ENCODE results near the gene GPR143. TPM values are rescaled to one million over a fixed set of nuclear protein-coding genes. Genes with fewer than 3 reads are reported as not detected.

GPR143 gene
- total and polyA plus RNA-seq, 2 of the 4 experiments (the other 2 are of a cell fraction): 0.07 TPM; not detected in 1

DNA sequence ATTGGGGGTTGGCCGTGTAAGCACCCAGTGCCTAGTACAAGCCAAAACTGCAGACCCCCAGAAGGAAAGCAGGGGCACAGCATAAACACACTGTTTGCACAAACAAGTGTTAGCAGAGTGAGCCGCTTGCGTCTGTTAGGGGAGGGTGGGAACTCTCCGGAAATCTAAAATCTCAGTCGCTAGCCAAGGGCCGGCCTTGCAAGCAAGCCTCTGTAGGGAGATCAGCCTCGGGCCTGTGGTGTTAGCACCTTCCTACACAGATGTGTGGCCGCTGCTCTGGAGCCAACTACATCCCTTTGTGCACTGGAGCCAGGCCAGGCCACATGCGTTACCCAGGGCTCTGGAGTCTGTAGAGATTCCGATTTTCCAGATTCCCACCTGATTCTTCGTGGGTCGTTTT, 67.1 kb downstream of the GPR143 start:
- Histone ChIP-seq H3K9me3 (ENCODE audit: control insufficient read depth, insufficient read depth, low read length) (peaks cover 3% of the 10 kb centered on the region; the same call in 1 of the 2 replicates), H3K9ac (ENCODE audit: low read depth, low read length) (no peak overlapping the region), H3K27ac (ENCODE audit: insufficient read depth, low read length) (no peak overlapping the region), H4K20me1 (ENCODE audit: insufficient read depth, low read length) (no peaks in the 10 kb centered on the region), H4K8ac (ENCODE audit: low read depth in 2 of 2, low read length in 2 of 2) (no peak overlapping the region), H4K91ac (ENCODE audit: insufficient read depth, low read depth, low read length) (no peak overlapping the region), H3K23ac (ENCODE audit: low read depth, low read length) (no peak overlapping the region), H3K27me3 (ENCODE audit: control insufficient read depth, insufficient read depth, low read length) (no peaks in the 10 kb centered on the region), H2BK5ac (ENCODE audit: low read depth, low read length, poor library complexity, severe bottlenecking) (no peak overlapping the region), H3K18ac (ENCODE audit: low read depth, low read length) (no peak overlapping the region), H2AK9ac (replicated peaks; ENCODE audit: low read depth, low read length, poor library complexity) (no peak overlapping the region), H3K9me1 (ENCODE audit: insufficient read depth, low read length) (no peaks in the 10 kb centered on the region), H3K79me1 (ENCODE audit: low read depth in 1 of 2, low read length in 2 of 2) (no peaks in the 10 kb centered on the region; a peak in 1 of 4 replicates), H2AK5ac (ENCODE audit: low read depth, low read length) (no peak overlapping the region), H2BK120ac (ENCODE audit: low read depth, low read length) (no peak overlapping the region), H2BK20ac (ENCODE audit: low read depth, low read length) (no peak overlapping the region), H3K4me2 (ENCODE audit: low read depth, low read length) (no peak overlapping the region), H3K56ac (ENCODE audit: extremely low read depth, insufficient read depth, low read length) (no peak overlapping the region), H4K5ac (ENCODE audit: low read depth, low read length) (no peak overlapping the region), H2BK15ac (ENCODE audit: low read depth, low read length) (no peak overlapping the region), H3K4me1 (ENCODE audit: control insufficient read depth, insufficient read depth, low read length) (no peaks in the 10 kb centered on the region), H3K4me3 (ENCODE audit: insufficient read depth, low read depth, low read length) (no peak overlapping the region), H2AFZ (replicated peaks; ENCODE audit: low read length, poor library complexity) (no peak overlapping the region), H3K4ac (ENCODE audit: low read depth, low read length) (no peak overlapping the region), H3K14ac (replicated peaks; ENCODE audit: low read depth, low read length) (no peak overlapping the region), H3K36me3 (ENCODE audit: control insufficient read depth, insufficient read depth, low read length) (peaks cover 38% of the 10 kb centered on the region)
- POLR2A ChIA-PET (ENCODE audit: unreplicated experiment): no interaction called here
- WGBS, 2 experiments (ENCODE audit: extremely low coverage in 2 of 2, insufficient read length in 1 of 2): 100% methylated on average over 1 of the region's 12 CpGs; no CpG with 5 or more reads in 1 of the 2 experiments
- no peak for TF ChIP-seq CHD1 (IDR thresholded peaks at IDR 0.05; ENCODE audit: low read depth, low read length)
- TF ChIP-seq, protein P1, sequence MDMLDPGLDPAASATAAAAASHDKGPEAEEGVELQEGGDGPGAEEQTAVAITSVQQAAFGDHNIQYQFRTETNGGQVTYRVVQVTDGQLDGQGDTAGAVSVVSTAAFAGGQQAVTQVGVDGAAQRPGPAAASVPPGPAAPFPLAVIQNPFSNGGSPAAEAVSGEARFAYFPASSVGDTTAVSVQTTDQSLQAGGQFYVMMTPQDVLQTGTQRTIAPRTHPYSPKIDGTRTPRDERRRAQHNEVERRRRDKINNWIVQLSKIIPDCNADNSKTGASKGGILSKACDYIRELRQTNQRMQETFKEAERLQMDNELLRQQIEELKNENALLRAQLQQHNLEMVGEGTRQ (IDR thresholded peaks at IDR 0.05; ENCODE audit: low read depth, low read length): no peak
- TF ChIP-seq FOS (IDR thresholded peaks at IDR 0.05; ENCODE audit: low read depth, low read length): no peak
- no peak for TF ChIP-seq MAFK (IDR thresholded peaks at IDR 0.05; ENCODE audit: low read depth, low read length)
- TF ChIP-seq MAZ (IDR thresholded peaks at IDR 0.05; ENCODE audit: borderline replicate concordance, low read depth, low read length): no peak
- TF ChIP-seq, protein P2, sequence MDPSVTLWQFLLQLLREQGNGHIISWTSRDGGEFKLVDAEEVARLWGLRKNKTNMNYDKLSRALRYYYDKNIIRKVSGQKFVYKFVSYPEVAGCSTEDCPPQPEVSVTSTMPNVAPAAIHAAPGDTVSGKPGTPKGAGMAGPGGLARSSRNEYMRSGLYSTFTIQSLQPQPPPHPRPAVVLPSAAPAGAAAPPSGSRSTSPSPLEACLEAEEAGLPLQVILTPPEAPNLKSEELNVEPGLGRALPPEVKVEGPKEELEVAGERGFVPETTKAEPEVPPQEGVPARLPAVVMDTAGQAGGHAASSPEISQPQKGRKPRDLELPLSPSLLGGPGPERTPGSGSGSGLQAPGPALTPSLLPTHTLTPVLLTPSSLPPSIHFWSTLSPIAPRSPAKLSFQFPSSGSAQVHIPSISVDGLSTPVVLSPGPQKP (IDR thresholded peaks at IDR 0.05; ENCODE audit: borderline replicate concordance, low read depth, low read length): no peak
- TF ChIP-seq SMC3 (IDR thresholded peaks at IDR 0.05; ENCODE audit: low read depth, low read length): no peak
- TF ChIP-seq RAD21 (IDR thresholded peaks at IDR 0.05; ENCODE audit: low read length): no peak
- TF ChIP-seq RFX5 (IDR thresholded peaks at IDR 0.05; ENCODE audit: low read depth, low read length): no peak
- no peak for TF ChIP-seq POLR2A (IDR thresholded peaks at IDR 0.05; ENCODE audit: low read depth, low read length)
- TF ChIP-seq CEBPB (IDR thresholded peaks at IDR 0.05; ENCODE audit: low read depth, low read length): no peak
- TF ChIP-seq, protein P3, sequence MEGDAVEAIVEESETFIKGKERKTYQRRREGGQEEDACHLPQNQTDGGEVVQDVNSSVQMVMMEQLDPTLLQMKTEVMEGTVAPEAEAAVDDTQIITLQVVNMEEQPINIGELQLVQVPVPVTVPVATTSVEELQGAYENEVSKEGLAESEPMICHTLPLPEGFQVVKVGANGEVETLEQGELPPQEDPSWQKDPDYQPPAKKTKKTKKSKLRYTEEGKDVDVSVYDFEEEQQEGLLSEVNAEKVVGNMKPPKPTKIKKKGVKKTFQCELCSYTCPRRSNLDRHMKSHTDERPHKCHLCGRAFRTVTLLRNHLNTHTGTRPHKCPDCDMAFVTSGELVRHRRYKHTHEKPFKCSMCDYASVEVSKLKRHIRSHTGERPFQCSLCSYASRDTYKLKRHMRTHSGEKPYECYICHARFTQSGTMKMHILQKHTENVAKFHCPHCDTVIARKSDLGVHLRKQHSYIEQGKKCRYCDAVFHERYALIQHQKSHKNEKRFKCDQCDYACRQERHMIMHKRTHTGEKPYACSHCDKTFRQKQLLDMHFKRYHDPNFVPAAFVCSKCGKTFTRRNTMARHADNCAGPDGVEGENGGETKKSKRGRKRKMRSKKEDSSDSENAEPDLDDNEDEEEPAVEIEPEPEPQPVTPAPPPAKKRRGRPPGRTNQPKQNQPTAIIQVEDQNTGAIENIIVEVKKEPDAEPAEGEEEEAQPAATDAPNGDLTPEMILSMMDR (conservative IDR thresholded peaks at IDR 0.05; ENCODE audit: low read depth, low read length): no peak
- no peak for TF ChIP-seq NFE2L2 (IDR thresholded peaks at IDR 0.05; ENCODE audit: low read depth, low read length)
- TF ChIP-seq BHLHE40 (IDR thresholded peaks at IDR 0.05; ENCODE audit: low read depth, low read length): no peak
- intact Hi-C loops (cut with micrococcal nuclease): no loop called here
- ATAC-seq (ENCODE audit: low read depth) (no peak), DNase-seq (no peak)
- BruUV-seq (replicated peaks): no TSS peak
- dilution Hi-C loops (cut with HindIII; ENCODE audit: low sequenced_read_pairs, unreplicated experiment): no loop called here
- in situ Hi-C loops (cut with MboI; ENCODE audit: low sequenced_read_pairs): no loop called here
- CTCF ChIA-PET: no interaction called here
